NCI-H460 (cell line): ENCODE results near the gene AHNAK. TPM values are rescaled to one million over a fixed set of nuclear protein-coding genes. Genes with fewer than 3 reads are reported as not detected.

Source experiments
- DNase-seq: peaks from one replicate; pipeline ENCODE4 v3.0.0-alpha.2; 2016; ENCODE audit warnings: low read depth; ENCODE audit errors: extremely low read depth
- total RNA-seq: library from RNA; depleted of rRNA; stranded (reverse); fragments of >200 nt; shearing (Covaris generic); gene quantifications from 2 replicates; pipeline ENCODE4 v1.2.3, GENCODE V29; 2014

The AHNAK gene
- total RNA-seq, 1 experiment from 2014 or later: 86.0 TPM

GRCh38 chr11:62443390-62444235 lies 103.0 kb downstream of the AHNAK start:
- no peak for DNase-seq

GRCh38 chr11:62439785-62440602 lies 106.6 kb downstream of the AHNAK start:
- DNase-seq: no peak

- no peak for DNase-seq
These were observed 108.0 kb downstream of the AHNAK start for GRCh38 chr11:62438641-62439040.

- no peak for DNase-seq
These were observed 109.0 kb downstream of the AHNAK start for GRCh38 chr11:62437616-62438015.

GRCh38 chr11:62435846-62436660 lies 110.6 kb downstream of the AHNAK start:
- DNase-seq: no peak

GRCh38 chr11:62433904-62434276 lies 112.7 kb downstream of the AHNAK start:
- DNase-seq: no peak

- DNase-seq: no peak
These were observed 113.3 kb downstream of the AHNAK start for GRCh38 chr11:62433141-62433903.

- no peak for DNase-seq
These were observed 113.9 kb downstream of the AHNAK start for GRCh38 chr11:62432695-62433094.

- DNase-seq: no peak
These were observed 115.3 kb downstream of the AHNAK start for GRCh38 chr11:62431171-62431901.

- no peak for DNase-seq
These were observed 116.2 kb downstream of the AHNAK start for GRCh38 chr11:62430425-62430824.

GRCh38 chr11:62428871-62429560 lies 117.6 kb downstream of the AHNAK start:
- no peak for DNase-seq

- no peak for DNase-seq
These were observed 118.9 kb downstream of the AHNAK start for GRCh38 chr11:62427630-62428233.

GRCh38 chr11:62423012-62423411 lies 123.6 kb downstream of the AHNAK start:
- DNase-seq: no peak

- no peak for DNase-seq
These were observed 124.6 kb downstream of the AHNAK start for GRCh38 chr11:62421996-62422395.

GRCh38 chr11:62420882-62421281 lies 125.7 kb downstream of the AHNAK start:
- no peak for DNase-seq

- DNase-seq: no peak
These were observed 126.7 kb downstream of the AHNAK start for GRCh38 chr11:62419943-62420342.

GRCh38 chr11:62419314-62419929 lies 127.2 kb downstream of the AHNAK start:
- DNase-seq: no peak

- DNase-seq: no peak
These were observed 127.9 kb downstream of the AHNAK start, which contains the start of gene SCGB1A1 for GRCh38 chr11:62418733-62419132. Gene SCGB1A1, plus strand, starts transcription at chr11:62419033. Its CDS starts 63 bp downstream, at chr11:62419096.
